Measurements from ENCODE around the gene LPAR5. TPM values are rescaled to one million over a fixed set of nuclear protein-coding genes. Genes with fewer than 3 reads are reported as not detected.

The LPAR5 gene
- total and polyA plus RNA-seq, 2 of the 8 experiments (the other 6 are each of a cell fraction or from before 2014, with no cell fraction given): 0.22 to 0.24 TPM

- H3K56ac ChIP-seq (replicated peaks; ENCODE audit: insufficient read length, low read depth, low read length): no peak overlapping the region
- FAIRE-seq (no peak), DNase-seq (ENCODE audit: low read depth in 1 of 2, low spot score in 2 of 2) (no peak)
- no peak overlapping the region for H4K91ac ChIP-seq (replicated peaks; ENCODE audit: insufficient read length, low read length)
- H3K4me1 ChIP-seq (replicated peaks in 1 of 4; ENCODE audit: control insufficient read depth in 3 of 4, insufficient read depth in 4 of 4, low read length in 3 of 4): no peaks in the 10 kb centered on the region
- no peaks in the 10 kb centered on the region for H3K79me1 ChIP-seq (ENCODE audit: low read depth, low read length)
- H3K79me2 ChIP-seq (ENCODE audit: control insufficient read depth in 1 of 2, insufficient read depth in 2 of 2, low read length in 2 of 2): no peaks in the 10 kb centered on the region; a peak in 1 of 4 replicates
- H3K36me3 ChIP-seq (ENCODE audit: control insufficient read depth in 2 of 4, insufficient read depth in 4 of 4, low read length in 3 of 4): peaks cover 4 to 35% (median 21%) of the 10 kb centered on the region in 4 experiments; a peak in 6 of 8 replicates
- no peak overlapping the region for H4K5ac ChIP-seq (ENCODE audit: insufficient read length, low read depth, low read length)
- H2BK20ac ChIP-seq (ENCODE audit: low read length): no peak overlapping the region
- no peak overlapping the region for H3K14ac ChIP-seq (ENCODE audit: insufficient read length)
- H2BK120ac ChIP-seq (replicated peaks; ENCODE audit: low read depth, low read length): no peak overlapping the region
- ChIA-PET POLR2A (ENCODE audit: partially characterized antibody) (interaction anchor here (1.4 kb wide), 3 partner anchors 8 to 216 kb away, joined by 4 to 7 read pairs (median 6); no protein-coding TSS in a partner anchor), CTCF (ENCODE audit: partially characterized antibody) (interaction anchor here (0.6 to 2.3 kb wide), 11 partner anchors 8 to 59 kb away, joined by 3 to 12 read pairs (median 6); partner anchors contain the start of gene LPAR5)
- no peak overlapping the region for H3K4ac ChIP-seq (replicated peaks; ENCODE audit: insufficient read length, low read depth, low read length)
- no peak overlapping the region for H4K8ac ChIP-seq (ENCODE audit: extremely low read depth, insufficient read depth, low read length)
- no peak overlapping the region for H3K4me2 ChIP-seq (ENCODE audit: insufficient read depth in 1 of 2, low read depth in 2 of 2, low read length in 2 of 2)
- H2AK5ac ChIP-seq (ENCODE audit: low read depth, low read length): no peak overlapping the region
- no peak overlapping the region for H2BK15ac ChIP-seq (ENCODE audit: low read length)
- H4K20me1 ChIP-seq (replicated peaks in 1 of 2; ENCODE audit: control insufficient read depth in 1 of 2, insufficient read depth in 2 of 2, low read length in 2 of 2): no peaks in the 10 kb centered on the region
- H3K27ac ChIP-seq (ENCODE audit: low read depth, low read length): no peak overlapping the region
- no peak overlapping the region for H3K18ac ChIP-seq (ENCODE audit: extremely low read depth, low read length)
- H3K4me3 ChIP-seq (ENCODE audit: extremely low read depth in 1 of 4, insufficient read depth in 2 of 4, low read depth in 3 of 4, low read length in 4 of 4): no peak overlapping the region
- WGBS, 2 experiments (ENCODE audit: extremely low coverage in 1 of 2, insufficient coverage in 1 of 2, insufficient read length in 1 of 2, insufficient replicate concordance in 2 of 2, low coverage in 1 of 2, low lambda C conversion rate in 2 of 2, missing lambda C conversion rate in 1 of 2): 100% methylated on average over 1 of the region's 1 CpG; no CpG with 5 or more reads in 1 of the 2 experiments
- no peaks in the 10 kb centered on the region for H3K27me3 ChIP-seq (replicated peaks in 1 of 4; ENCODE audit: control insufficient read depth in 3 of 4, extremely low read depth in 1 of 4, insufficient read depth in 3 of 4, low read length in 3 of 4)
- no peak overlapping the region for H2BK12ac ChIP-seq (ENCODE audit: low read depth, low read length)
- TF ChIP-seq SIRT6 (IDR thresholded peaks at IDR 0.05; ENCODE audit: low read length) (no peak), RFX5 (IDR thresholded peaks at IDR 0.05; ENCODE audit: borderline replicate concordance, low read depth, low read length) (no peak), SIN3A (conservative IDR thresholded peaks at IDR 0.05 in 1 of 2, IDR thresholded peaks at IDR 0.05 in 1 of 2; ENCODE audit: low read depth in 1 of 2, low read length in 2 of 2) (no peak), ZNF274 (IDR thresholded peaks at IDR 0.05; ENCODE audit: borderline replicate concordance, extremely low read depth, low read length) (no peak), SP1 (IDR thresholded peaks at IDR 0.05; ENCODE audit: low read depth, low read length) (no peak), CHD2 (IDR thresholded peaks at IDR 0.05; ENCODE audit: low read length) (no peak)
- H3K23ac ChIP-seq (ENCODE audit: insufficient read length): no peak overlapping the region
- no peaks in the 10 kb centered on the region for H3K9me3 ChIP-seq (ENCODE audit: insufficient read depth in 2 of 2, low read depth in 1 of 2, low read length in 1 of 2)
- no peak overlapping the region for H3K9ac ChIP-seq (replicated peaks in 1 of 4; ENCODE audit: extremely low read depth in 1 of 4, low read depth in 3 of 4, low read length in 3 of 4)
- no peaks in the 10 kb centered on the region for H3K23me2 ChIP-seq (ENCODE audit: low read depth, low read length)
- H2AFZ ChIP-seq (ENCODE audit: low read length): no peak overlapping the region
- no peak overlapping the region for H2BK5ac ChIP-seq (ENCODE audit: low read depth, low read length)
These were observed 17.6 kb upstream of the LPAR5 start for GRCh38 chr12:6653342-6653741.

Measured in H1 (cell line).